Measurements from ENCODE around the gene PAWR. TPM values are rescaled to one million over a fixed set of nuclear protein-coding genes. Genes with fewer than 3 reads are reported as not detected.
"Not testable (repeated sequence)": the region's sequence is repeated elsewhere in the genome, so short reads cannot be mapped to it uniquely, and the experiment has no call there.

Gene PAWR
- total and polyA plus RNA-seq, 3 experiments from 2014 or later: 2.3 to 2.9 (median 2.4) TPM

GRCh38 chr12:79652521-79652920 is 38.2 kb downstream of the PAWR start:
- Histone ChIP-seq H3K4me1 (ENCODE audit: insufficient read depth, low read length) (no peaks in the 10 kb centered on the region), H3K27me3 (ENCODE audit: insufficient read depth, low read length, poor library complexity, severe bottlenecking) (no peaks in the 10 kb centered on the region), H3K9me3 (ENCODE audit: low read length) (no peaks in the 10 kb centered on the region), H3K36me3 (ENCODE audit: insufficient read depth, low read length) (no peaks in the 10 kb centered on the region), H3K27ac (ENCODE audit: low read depth, low read length) (no peak overlapping the region), H3K4me3 (ENCODE audit: low read length) (no peak overlapping the region)
- ChIA-PET CTCF (no interaction called here), POLR2A (no interaction called here)
- H3K4me3 Mint-ChIP-seq: no peak overlapping the region
- no peak overlapping the region for H3K27ac Mint-ChIP-seq
- H3K9me3 Mint-ChIP-seq: peaks cover 0 to 2% (median 0%) of the 10 kb centered on the region in 5 donors
- no peak for DNase-seq
- H3K36me3 Mint-ChIP-seq: no peaks in the 10 kb centered on the region
- H3K4me1 Mint-ChIP-seq: no peaks in the 10 kb centered on the region
- H3K27me3 Mint-ChIP-seq: peaks cover 0 to 2% of the 10 kb centered on the region in 2 donors

- Histone ChIP-seq H3K27me3 (ENCODE audit: insufficient read depth, low read length, poor library complexity, severe bottlenecking) (no peaks in the 10 kb centered on the region), H3K36me3 (ENCODE audit: insufficient read depth, low read length) (no peaks in the 10 kb centered on the region), H3K4me3 (ENCODE audit: low read length) (no peak overlapping the region), H3K4me1 (ENCODE audit: insufficient read depth, low read length) (no peaks in the 10 kb centered on the region), H3K9me3 (ENCODE audit: low read length) (no peaks in the 10 kb centered on the region), H3K27ac (ENCODE audit: low read depth, low read length) (no peak overlapping the region)
- DNase-seq: no peak
- Mint-ChIP-seq H3K27me3 (peaks cover 0 to 4% of the 10 kb centered on the region in 2 donors), H3K4me3 (no peak overlapping the region), H3K27ac (no peak overlapping the region), H3K9me3 (peaks cover 0 to 2% (median 0%) of the 10 kb centered on the region in 5 donors), H3K36me3 (no peaks in the 10 kb centered on the region), H3K4me1 (no peaks in the 10 kb centered on the region)
- ChIA-PET CTCF (no interaction called here), POLR2A (no interaction called here)
These were observed 40.3 kb downstream of the PAWR start for GRCh38 chr12:79650440-79650839.

- peaks cover 0 to 2% (median 0%) of the 10 kb centered on the region in 5 donors for H3K9me3 Mint-ChIP-seq
- peaks cover 3 to 4% of the 10 kb centered on the region in 2 donors for H3K27me3 Mint-ChIP-seq
- ChIA-PET CTCF (no interaction called here), POLR2A (no interaction called here)
- no peak overlapping the region for H3K27ac ChIP-seq (ENCODE audit: low read depth, low read length)
- H3K36me3 Mint-ChIP-seq: no peaks in the 10 kb centered on the region
- no peak for DNase-seq
- no peaks in the 10 kb centered on the region for H3K27me3 ChIP-seq (ENCODE audit: insufficient read depth, low read length, poor library complexity, severe bottlenecking)
- no peaks in the 10 kb centered on the region for H3K4me1 Mint-ChIP-seq
- H3K4me3 ChIP-seq (ENCODE audit: low read length): no peak overlapping the region
- H3K4me3 Mint-ChIP-seq: no peak overlapping the region
- no peaks in the 10 kb centered on the region for H3K4me1 ChIP-seq (ENCODE audit: insufficient read depth, low read length)
- no peaks in the 10 kb centered on the region for H3K9me3 ChIP-seq (ENCODE audit: low read length)
- no peaks in the 10 kb centered on the region for H3K36me3 ChIP-seq (ENCODE audit: insufficient read depth, low read length)
- no peak overlapping the region for H3K27ac Mint-ChIP-seq
These were observed 41.9 kb downstream of the PAWR start for GRCh38 chr12:79648881-79649280.

- H3K36me3 ChIP-seq (ENCODE audit: insufficient read depth, low read length); DNase-seq; H3K27ac ChIP-seq (ENCODE audit: low read depth, low read length); CTCF ChIA-PET; H3K27me3 Mint-ChIP-seq; H3K4me3 Mint-ChIP-seq; H3K9me3 Mint-ChIP-seq; H3K36me3 Mint-ChIP-seq; H3K4me1 ChIP-seq (ENCODE audit: insufficient read depth, low read length); H3K9me3 ChIP-seq (ENCODE audit: low read length); H3K4me1 Mint-ChIP-seq; H3K4me3 ChIP-seq (ENCODE audit: low read length); POLR2A ChIA-PET; H3K27ac Mint-ChIP-seq; H3K27me3 ChIP-seq (ENCODE audit: insufficient read depth, low read length, poor library complexity, severe bottlenecking): not testable (repeated sequence)
These were observed 43.9 kb downstream of the PAWR start for GRCh38 chr12:79646843-79647242.

GRCh38 chr12:79645235-79645630 is 45.5 kb downstream of the PAWR start:
- H3K4me1 ChIP-seq (ENCODE audit: insufficient read depth, low read length): no peaks in the 10 kb centered on the region
- H3K36me3 Mint-ChIP-seq: no peaks in the 10 kb centered on the region

GRCh38 chr12:79644274-79645234 is 46.2 kb downstream of the PAWR start:
- no peak for DNase-seq
- no peaks in the 10 kb centered on the region for H3K4me1 Mint-ChIP-seq
- no peaks in the 10 kb centered on the region for H3K36me3 ChIP-seq (ENCODE audit: insufficient read depth, low read length)
- H3K36me3 Mint-ChIP-seq: no peaks in the 10 kb centered on the region
- H3K27me3 ChIP-seq (ENCODE audit: insufficient read depth, low read length, poor library complexity, severe bottlenecking): no peaks in the 10 kb centered on the region
- no peak overlapping the region for H3K4me3 ChIP-seq (ENCODE audit: low read length)
- H3K9me3 ChIP-seq (ENCODE audit: low read length): no peaks in the 10 kb centered on the region
- H3K4me3 Mint-ChIP-seq: no peak overlapping the region
- H3K9me3 Mint-ChIP-seq: peaks cover 0 to 1% (median 0%) of the 10 kb centered on the region in 5 donors
- ChIA-PET POLR2A (no interaction called here), CTCF (no interaction called here)
- no peak overlapping the region for H3K27ac Mint-ChIP-seq
- peaks cover 4 to 9% of the 10 kb centered on the region in 2 donors for H3K27me3 Mint-ChIP-seq
- H3K27ac ChIP-seq (ENCODE audit: low read depth, low read length): no peak overlapping the region
- H3K4me1 ChIP-seq (ENCODE audit: insufficient read depth, low read length): no peaks in the 10 kb centered on the region

More at GRCh38 chr12:79645235-79645630, 45.5 kb downstream of the PAWR start:
- Mint-ChIP-seq H3K4me1 (no peaks in the 10 kb centered on the region), H3K27ac (no peak overlapping the region), H3K4me3 (no peak overlapping the region), H3K9me3 (peaks cover 0 to 1% (median 0%) of the 10 kb centered on the region in 5 donors), H3K27me3 (peaks cover 4% of the 10 kb centered on the region in 2 donors)
- no peak overlapping the region for H3K27ac ChIP-seq (ENCODE audit: low read depth, low read length)
- H3K27me3 ChIP-seq (ENCODE audit: insufficient read depth, low read length, poor library complexity, severe bottlenecking): no peaks in the 10 kb centered on the region
- ChIA-PET POLR2A (no interaction called here), CTCF (no interaction called here)
- no peaks in the 10 kb centered on the region for H3K36me3 ChIP-seq (ENCODE audit: insufficient read depth, low read length)
- no peak for DNase-seq
- H3K4me3 ChIP-seq (ENCODE audit: low read length): no peak overlapping the region
- no peaks in the 10 kb centered on the region for H3K9me3 ChIP-seq (ENCODE audit: low read length)

- Mint-ChIP-seq H3K36me3 (no peaks in the 10 kb centered on the region), H3K27me3 (peaks cover 4 to 9% of the 10 kb centered on the region in 2 donors), H3K9me3 (peaks cover 0 to 1% (median 0%) of the 10 kb centered on the region in 5 donors), H3K27ac (no peak overlapping the region), H3K4me1 (no peaks in the 10 kb centered on the region), H3K4me3 (no peak overlapping the region)
- ChIA-PET POLR2A (no interaction called here), CTCF (no interaction called here)
- Histone ChIP-seq H3K27me3 (ENCODE audit: insufficient read depth, low read length, poor library complexity, severe bottlenecking) (no peaks in the 10 kb centered on the region), H3K36me3 (ENCODE audit: insufficient read depth, low read length) (no peaks in the 10 kb centered on the region), H3K27ac (ENCODE audit: low read depth, low read length) (no peak overlapping the region), H3K4me3 (ENCODE audit: low read length) (no peak overlapping the region), H3K4me1 (ENCODE audit: insufficient read depth, low read length) (no peaks in the 10 kb centered on the region), H3K9me3 (ENCODE audit: low read length) (no peaks in the 10 kb centered on the region)
- DNase-seq: no peak
These were observed 46.9 kb downstream of the PAWR start for GRCh38 chr12:79643821-79644220.

- H3K9me3 ChIP-seq (ENCODE audit: low read length): no peaks in the 10 kb centered on the region
- ChIA-PET CTCF (no interaction called here), POLR2A (no interaction called here)
- Mint-ChIP-seq H3K4me1 (no peaks in the 10 kb centered on the region), H3K27me3 (peaks cover 0 to 6% of the 10 kb centered on the region in 2 donors), H3K4me3 (no peak overlapping the region), H3K36me3 (no peaks in the 10 kb centered on the region), H3K27ac (no peak overlapping the region), H3K9me3 (no peaks in the 10 kb centered on the region)
- H3K27ac ChIP-seq (ENCODE audit: low read depth, low read length): no peak overlapping the region
- H3K27me3 ChIP-seq (ENCODE audit: insufficient read depth, low read length, poor library complexity, severe bottlenecking): no peaks in the 10 kb centered on the region
- no peak for DNase-seq
- no peak overlapping the region for H3K4me3 ChIP-seq (ENCODE audit: low read length)
- no peaks in the 10 kb centered on the region for H3K4me1 ChIP-seq (ENCODE audit: insufficient read depth, low read length)
- no peaks in the 10 kb centered on the region for H3K36me3 ChIP-seq (ENCODE audit: insufficient read depth, low read length)
These were observed 52.3 kb downstream of the PAWR start for GRCh38 chr12:79638490-79638889.

All from CD8-positive, alpha-beta memory T cell (primary cell).